ENCODE data around the gene HELZ. TPM values are rescaled to one million over a fixed set of nuclear protein-coding genes. Genes with fewer than 3 reads are reported as not detected.

HELZ gene
- polyA plus RNA-seq, 1 of the 3 experiments (the other 2 are of a cell fraction): 4.3 TPM

DNA sequence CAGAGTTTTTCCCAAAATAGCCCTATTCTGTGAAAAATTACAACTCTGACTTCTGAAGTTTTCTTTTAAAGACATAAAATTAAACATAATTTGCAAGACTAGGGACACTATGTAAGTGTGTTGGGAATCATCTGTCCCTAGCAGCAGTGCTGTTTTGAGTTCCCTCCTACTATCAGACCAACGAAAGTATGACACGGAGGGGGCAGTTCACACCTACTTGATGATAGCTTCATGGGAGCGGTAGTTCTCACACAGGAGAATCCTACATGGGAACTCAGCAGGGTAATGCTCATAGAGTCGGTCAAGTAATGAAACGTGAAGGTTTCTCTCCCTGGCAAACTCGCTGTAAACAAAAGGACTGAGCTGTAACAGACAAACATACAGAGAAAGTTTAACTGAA is 96.6 kb downstream of the HELZ start:
- Histone ChIP-seq H2AFZ (ENCODE audit: low read depth) (no peak overlapping the region), H3K4me2 (no peak overlapping the region), H4K20me1 (ENCODE audit: insufficient read depth) (no peaks in the 10 kb centered on the region), H3K4me1 (ENCODE audit: control insufficient read depth in 1 of 2, insufficient read depth in 2 of 2, low read depth in 1 of 2, low read length in 1 of 2) (peaks cover 4 to 13% of the 10 kb centered on the region in 2 experiments; a peak in 2 of 4 replicates), H3K9ac (no peak overlapping the region), H3K27ac (ENCODE audit: low read depth in 2 of 2, low read length in 1 of 2) (no peak overlapping the region), H3K4me3 (ENCODE audit: low read depth in 2 of 2, low read length in 1 of 2) (no peak overlapping the region), H3F3A (replicated peaks; ENCODE audit: insufficient read depth) (peaks cover 27% of the 10 kb centered on the region), H3K36me3 (replicated peaks in 1 of 2; ENCODE audit: control insufficient read depth in 1 of 2, insufficient read depth in 2 of 2, low read length in 1 of 2) (peaks cover 67 to 76% of the 10 kb centered on the region in 2 experiments), H3K27me3 (ENCODE audit: insufficient read depth) (no peaks in the 10 kb centered on the region), H3K9me3 (no peaks in the 10 kb centered on the region), H3K79me2 (ENCODE audit: insufficient read depth) (no peaks in the 10 kb centered on the region), H3K9me2 (no peaks in the 10 kb centered on the region)
- CTCF ChIA-PET: interaction anchor here (0.8 to 3.2 kb wide), 6 partner anchors 9 to 420 kb away, joined by 3 to 18 read pairs (median 4); no protein-coding TSS in a partner anchor
- WGBS (ENCODE audit: low lambda C conversion rate): 96% methylated on average over 6 of the region's 6 CpGs
- no peak for DNase-seq
- no peak for TF ChIP-seq EP300 (IDR thresholded peaks at IDR 0.05; ENCODE audit: borderline replicate concordance in 1 of 2, low read depth in 1 of 2, low read length in 1 of 2)
- TF ChIP-seq NRF1 (IDR thresholded peaks at IDR 0.05; ENCODE audit: low read depth, low read length): no peak
- no peak for TF ChIP-seq EZH2phosphoT487 (IDR thresholded peaks at IDR 0.05; ENCODE audit: borderline replicate concordance, low read depth)
- no peak for TF ChIP-seq GABPA (IDR thresholded peaks at IDR 0.05; ENCODE audit: low read depth)
- TF ChIP-seq TAF1 (IDR thresholded peaks at IDR 0.05; ENCODE audit: borderline replicate concordance, low read depth, low read length): no peak
- TF ChIP-seq ELF1 (IDR thresholded peaks at IDR 0.05): no peak
- TF ChIP-seq RAD21 (IDR thresholded peaks at IDR 0.05; ENCODE audit: low read length): no peak
- TF ChIP-seq TCF12 (IDR thresholded peaks at IDR 0.05): no peak
- no peak for TF ChIP-seq RCOR1 (IDR thresholded peaks at IDR 0.05; ENCODE audit: low read length)
- no peak for TF ChIP-seq RXRA (IDR thresholded peaks at IDR 0.05; ENCODE audit: borderline replicate concordance, low read depth)
- TF ChIP-seq, protein P1, sequence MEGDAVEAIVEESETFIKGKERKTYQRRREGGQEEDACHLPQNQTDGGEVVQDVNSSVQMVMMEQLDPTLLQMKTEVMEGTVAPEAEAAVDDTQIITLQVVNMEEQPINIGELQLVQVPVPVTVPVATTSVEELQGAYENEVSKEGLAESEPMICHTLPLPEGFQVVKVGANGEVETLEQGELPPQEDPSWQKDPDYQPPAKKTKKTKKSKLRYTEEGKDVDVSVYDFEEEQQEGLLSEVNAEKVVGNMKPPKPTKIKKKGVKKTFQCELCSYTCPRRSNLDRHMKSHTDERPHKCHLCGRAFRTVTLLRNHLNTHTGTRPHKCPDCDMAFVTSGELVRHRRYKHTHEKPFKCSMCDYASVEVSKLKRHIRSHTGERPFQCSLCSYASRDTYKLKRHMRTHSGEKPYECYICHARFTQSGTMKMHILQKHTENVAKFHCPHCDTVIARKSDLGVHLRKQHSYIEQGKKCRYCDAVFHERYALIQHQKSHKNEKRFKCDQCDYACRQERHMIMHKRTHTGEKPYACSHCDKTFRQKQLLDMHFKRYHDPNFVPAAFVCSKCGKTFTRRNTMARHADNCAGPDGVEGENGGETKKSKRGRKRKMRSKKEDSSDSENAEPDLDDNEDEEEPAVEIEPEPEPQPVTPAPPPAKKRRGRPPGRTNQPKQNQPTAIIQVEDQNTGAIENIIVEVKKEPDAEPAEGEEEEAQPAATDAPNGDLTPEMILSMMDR (IDR thresholded peaks at IDR 0.05): no peak
- POLR2A ChIA-PET: no interaction called here

DNA sequence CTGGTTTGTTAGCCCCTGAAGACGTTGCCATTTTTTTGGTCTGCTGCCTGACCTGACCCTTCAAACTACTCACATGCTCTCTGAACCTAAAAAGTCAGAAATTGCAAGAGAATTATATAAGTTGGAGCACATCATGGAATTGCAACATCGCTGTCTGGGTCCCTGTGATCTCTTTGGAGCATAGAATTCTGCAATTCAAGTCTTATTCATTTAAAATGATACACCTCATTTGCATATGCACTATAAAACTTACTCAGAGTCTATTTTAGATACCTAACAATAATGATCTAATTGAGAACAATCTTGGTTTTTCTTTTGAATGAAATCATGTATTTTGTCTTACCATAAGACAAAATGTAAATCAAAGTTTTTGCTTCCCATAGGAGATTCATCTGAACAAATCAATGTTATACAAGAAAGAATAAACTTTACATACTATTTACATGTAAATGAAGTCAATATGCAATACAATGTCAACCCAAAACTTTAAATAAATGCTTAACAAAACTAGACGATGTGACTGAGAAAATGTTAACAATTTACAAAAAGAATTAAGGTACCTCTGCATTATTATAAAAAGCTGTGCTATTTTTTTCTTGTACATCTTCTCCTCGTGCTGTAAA is 99.7 kb downstream of the HELZ start:
- H3K9me2 ChIP-seq: no peaks in the 10 kb centered on the region
- H3K36me3 ChIP-seq (replicated peaks in 1 of 2; ENCODE audit: control insufficient read depth in 1 of 2, insufficient read depth in 2 of 2, low read length in 1 of 2): peaks cover 67 to 75% of the 10 kb centered on the region in 2 experiments
- no peak for TF ChIP-seq EZH2phosphoT487 (IDR thresholded peaks at IDR 0.05; ENCODE audit: borderline replicate concordance, low read depth)
- TF ChIP-seq, protein P2, sequence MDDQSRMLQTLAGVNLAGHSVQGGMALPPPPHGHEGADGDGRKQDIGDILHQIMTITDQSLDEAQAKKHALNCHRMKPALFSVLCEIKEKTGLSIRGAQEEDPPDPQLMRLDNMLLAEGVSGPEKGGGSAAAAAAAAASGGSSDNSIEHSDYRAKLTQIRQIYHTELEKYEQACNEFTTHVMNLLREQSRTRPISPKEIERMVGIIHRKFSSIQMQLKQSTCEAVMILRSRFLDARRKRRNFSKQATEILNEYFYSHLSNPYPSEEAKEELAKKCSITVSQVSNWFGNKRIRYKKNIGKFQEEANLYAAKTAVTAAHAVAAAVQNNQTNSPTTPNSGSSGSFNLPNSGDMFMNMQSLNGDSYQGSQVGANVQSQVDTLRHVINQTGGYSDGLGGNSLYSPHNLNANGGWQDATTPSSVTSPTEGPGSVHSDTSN (IDR thresholded peaks at IDR 0.05): no peak
- peaks cover 7% of the 10 kb centered on the region for H3F3A ChIP-seq (replicated peaks; ENCODE audit: insufficient read depth)
- H3K9me3 ChIP-seq: no peaks in the 10 kb centered on the region
- no peak overlapping the region for H3K27ac ChIP-seq (ENCODE audit: low read depth in 2 of 2, low read length in 1 of 2)
- no peak for DNase-seq
- H3K9ac ChIP-seq: no peak overlapping the region
- POLR2A ChIA-PET: no interaction called here
- no peak overlapping the region for H3K4me3 ChIP-seq (ENCODE audit: low read depth in 2 of 2, low read length in 1 of 2)
- CTCF ChIA-PET: interaction anchor here (0.6 kb wide), 1 partner anchor 89 kb away, joined by 3 read pairs; no protein-coding TSS in a partner anchor
- H3K79me2 ChIP-seq (ENCODE audit: insufficient read depth): no peaks in the 10 kb centered on the region
- no peaks in the 10 kb centered on the region for H4K20me1 ChIP-seq (ENCODE audit: insufficient read depth)
- no peak overlapping the region for H2AFZ ChIP-seq (ENCODE audit: low read depth)
- H3K4me2 ChIP-seq: no peak overlapping the region
- 90% methylated on average over 4 of the region's 4 CpGs for WGBS (ENCODE audit: low lambda C conversion rate)
- peaks cover under 1 to 3% of the 10 kb centered on the region in 2 experiments; a peak in 1 of 4 replicates for H3K4me1 ChIP-seq (ENCODE audit: control insufficient read depth in 1 of 2, insufficient read depth in 2 of 2, low read depth in 1 of 2, low read length in 1 of 2)
- no peaks in the 10 kb centered on the region for H3K27me3 ChIP-seq (ENCODE audit: insufficient read depth)
